ENCODE data around the gene DRD2.

The DRD2 gene

DNA sequence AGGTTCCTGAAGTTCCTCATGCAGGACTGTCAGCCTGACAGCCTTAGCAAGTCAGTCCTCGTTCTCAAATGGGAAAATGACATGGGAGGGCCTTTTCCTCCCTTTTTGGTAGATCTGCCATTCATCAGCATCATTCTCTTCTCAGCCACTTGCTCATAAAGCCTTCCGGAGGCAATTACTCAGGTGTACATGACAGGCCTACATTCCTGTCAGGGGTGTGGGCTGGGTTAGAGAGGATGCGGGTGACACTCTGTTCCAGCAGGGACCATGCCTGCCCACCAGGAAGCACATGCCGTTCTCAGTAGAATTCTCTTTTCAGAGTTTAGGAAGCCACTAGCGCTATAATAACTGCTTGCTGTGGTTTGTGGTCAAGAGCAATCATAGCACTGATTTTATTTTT is 111.8 kb downstream of the DRD2 start:
- no peak for DNase-seq
